Right cardiac atrium (tissue), 5 donors: ENCODE results near the gene IL4. TPM values are rescaled to one million over a fixed set of nuclear protein-coding genes. Genes with fewer than 3 reads are reported as not detected.

Experiments
- ATAC-seq, 2 donors: fragments of 200-7000 bp; cut with Tn5 transposase; one replicate each; pipeline versions ENCODE4 v1.8.0 to v1.9.1; 2020; ENCODE audit warnings: moderate library complexity in 2 of 2, mild to moderate bottlenecking in 1 of 2
- DNase-seq, 3 donors: peaks; one replicate each; pipeline ENCODE4 v3.0.0-alpha.2; 2020
- H3K27ac ChIP-seq: one replicate; pipeline ENCODE4 v1.5.1; 2013; ENCODE audit warnings: mild to moderate bottlenecking, low read length, control low read depth, moderate library complexity
- H3K27me3 ChIP-seq: one replicate; pipeline ENCODE4 v1.6.1; 2013; ENCODE audit not compliant: control insufficient read depth, insufficient read depth
- H3K4me1 ChIP-seq: one replicate; pipeline ENCODE4 v1.6.1; 2013; ENCODE audit warnings: low read length; ENCODE audit not compliant: control insufficient read depth, insufficient read depth
- H3K4me3 ChIP-seq: one replicate; pipeline ENCODE4 v1.5.1; 2013; ENCODE audit warnings: low read length, control low read depth
- H3K9me3 ChIP-seq: one replicate; pipeline ENCODE4 v1.6.1; 2013; ENCODE audit warnings: low read length; ENCODE audit not compliant: control insufficient read depth
- WGBS: extraction: QIAGEN DNeasy Blood & Tissue Kit; methylation state at CpG from one replicate; pipeline ENCODE4 v1.1.7; 2013; 5-methylcytosine and 5-hydroxymethylcytosine counted together
- intact Hi-C, 4 donors: fragments of 100-400 bp; cut with DNase I; formaldehyde crosslinking; loops; one replicate each; pipeline versions ENCODE4 v1.11.0 to v1.14.0; 2022 to 2023
- polyA plus RNA-seq: library from polyadenylated mRNA; stranded (reverse); fragments of 200-250 nt; gene quantifications from one replicate; pipeline ENCODE4 v1.2.3, GENCODE V29; 2013
- total RNA-seq, 4 donors: library from RNA; stranded (reverse); fragmentation: NEBNext Ultra II Directional; extraction: Animal tissue kit (Norgen Biotek cat#: 25700); gene quantifications; one replicate each; pipeline ENCODE4 v1.2.1, GENCODE V29; 2021
- donor health status: healthy with polysubstance abuse.
- donor health status: DM: no; HTN: yes; CAD: no.
- donor health status: DM: no; HTN: no; CAD: no.
- donor health status: DM: no; HTN: yes; CAD: no; lungs with severe emphysema.
- donor health status: DM: yes; HTN: yes; CAD: no.

IL4 gene
- total and polyA plus RNA-seq, 5 donors: not detected

DNA sequence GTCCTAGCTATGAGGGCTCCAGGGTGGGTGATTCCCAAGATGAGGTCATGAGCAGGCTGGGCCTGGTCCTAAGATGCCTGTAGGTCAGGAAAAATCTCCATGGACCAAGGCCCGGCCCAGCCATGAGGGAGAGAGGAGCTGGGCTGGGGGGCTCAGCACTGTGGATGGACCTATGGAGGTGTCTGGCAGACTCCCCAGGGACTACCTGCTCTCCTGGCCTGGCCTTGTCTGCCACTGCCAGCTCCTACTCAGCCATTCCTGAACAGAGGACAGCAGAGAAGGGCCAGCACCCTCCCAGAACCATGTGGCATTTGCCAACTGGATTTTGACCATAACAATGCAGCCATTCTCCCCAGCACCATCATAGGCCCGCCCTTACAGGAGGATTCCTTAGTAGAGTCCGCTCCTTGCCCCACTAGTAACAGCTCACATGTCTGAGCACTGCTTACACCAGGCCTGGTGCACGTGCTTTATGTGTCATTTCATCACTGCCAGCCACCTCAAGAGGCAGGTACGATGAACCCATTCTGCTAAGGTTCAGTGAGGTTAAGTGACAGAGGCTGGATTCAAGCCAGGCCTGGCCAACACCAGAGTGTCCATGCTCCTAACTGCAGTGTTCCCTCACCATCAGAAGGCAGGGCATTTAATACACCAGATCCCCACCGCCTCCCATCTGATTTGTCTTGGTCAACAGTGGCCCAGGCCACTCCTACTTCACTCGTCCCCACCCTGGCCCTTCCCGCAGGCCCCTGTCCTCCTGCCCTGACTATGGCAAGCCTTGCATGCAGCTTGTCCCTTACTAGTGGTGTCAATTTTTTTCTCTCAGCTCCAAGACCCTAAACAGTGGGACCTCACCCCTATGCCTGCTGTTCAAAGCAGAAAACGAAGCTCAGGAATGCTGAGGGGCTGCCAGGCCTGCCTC lies 15.1 kb upstream of the IL4 start:
- intact Hi-C loops: no loop called here
- no peak overlapping the region for H3K27ac ChIP-seq
- ATAC-seq (no peak), DNase-seq (peak in 1 of 3 donors; percentile 29)
- no peaks in the 10 kb centered on the region for H3K9me3 ChIP-seq
- no peaks in the 10 kb centered on the region for H3K27me3 ChIP-seq
- whole genome bisulfite sequencing: 88% methylated on average over 9 of the region's 9 CpGs
- H3K4me1 ChIP-seq: no peaks in the 10 kb centered on the region
- no peak overlapping the region for H3K4me3 ChIP-seq

DNA sequence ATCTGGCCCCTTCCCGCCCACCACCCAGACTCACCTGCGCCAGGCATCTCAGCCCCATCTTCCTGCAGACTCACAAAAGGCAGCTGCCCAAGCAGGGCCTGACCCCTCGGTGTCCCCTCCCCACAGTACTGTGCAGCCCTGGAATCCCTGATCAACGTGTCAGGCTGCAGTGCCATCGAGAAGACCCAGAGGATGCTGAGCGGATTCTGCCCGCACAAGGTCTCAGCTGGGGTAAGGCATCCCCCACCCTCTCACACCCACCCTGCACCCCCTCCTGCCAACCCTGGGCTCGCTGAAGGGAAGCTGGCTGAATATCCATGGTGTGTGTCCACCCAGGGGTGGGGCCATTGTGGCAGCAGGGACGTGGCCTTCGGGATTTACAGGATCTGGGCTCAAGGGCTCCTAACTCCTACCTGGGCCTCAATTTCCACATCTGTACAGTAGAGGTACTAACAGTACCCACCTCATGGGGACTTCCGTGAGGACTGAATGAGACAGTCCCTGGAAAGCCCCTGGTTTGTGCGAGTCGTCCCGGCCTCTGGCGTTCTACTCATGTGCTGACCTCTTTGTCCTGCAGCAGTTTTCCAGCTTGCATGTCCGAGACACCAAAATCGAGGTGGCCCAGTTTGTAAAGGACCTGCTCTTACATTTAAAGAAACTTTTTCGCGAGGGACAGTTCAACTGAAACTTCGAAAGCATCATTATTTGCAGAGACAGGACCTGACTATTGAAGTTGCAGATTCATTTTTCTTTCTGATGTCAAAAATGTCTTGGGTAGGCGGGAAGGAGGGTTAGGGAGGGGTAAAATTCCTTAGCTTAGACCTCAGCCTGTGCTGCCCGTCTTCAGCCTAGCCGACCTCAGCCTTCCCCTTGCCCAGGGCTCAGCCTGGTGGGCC lies 13.9 kb upstream of the IL4 start:
- no peaks in the 10 kb centered on the region for H3K4me1 ChIP-seq
- intact Hi-C loops: no loop called here
- no peak overlapping the region for H3K27ac ChIP-seq
- no peak for ATAC-seq
- H3K4me3 ChIP-seq: no peak overlapping the region
- WGBS: 92% methylated on average over 23 of the region's 23 CpGs
- H3K27me3 ChIP-seq: no peaks in the 10 kb centered on the region
- DNase-seq: no peak
- H3K9me3 ChIP-seq: no peaks in the 10 kb centered on the region

DNA sequence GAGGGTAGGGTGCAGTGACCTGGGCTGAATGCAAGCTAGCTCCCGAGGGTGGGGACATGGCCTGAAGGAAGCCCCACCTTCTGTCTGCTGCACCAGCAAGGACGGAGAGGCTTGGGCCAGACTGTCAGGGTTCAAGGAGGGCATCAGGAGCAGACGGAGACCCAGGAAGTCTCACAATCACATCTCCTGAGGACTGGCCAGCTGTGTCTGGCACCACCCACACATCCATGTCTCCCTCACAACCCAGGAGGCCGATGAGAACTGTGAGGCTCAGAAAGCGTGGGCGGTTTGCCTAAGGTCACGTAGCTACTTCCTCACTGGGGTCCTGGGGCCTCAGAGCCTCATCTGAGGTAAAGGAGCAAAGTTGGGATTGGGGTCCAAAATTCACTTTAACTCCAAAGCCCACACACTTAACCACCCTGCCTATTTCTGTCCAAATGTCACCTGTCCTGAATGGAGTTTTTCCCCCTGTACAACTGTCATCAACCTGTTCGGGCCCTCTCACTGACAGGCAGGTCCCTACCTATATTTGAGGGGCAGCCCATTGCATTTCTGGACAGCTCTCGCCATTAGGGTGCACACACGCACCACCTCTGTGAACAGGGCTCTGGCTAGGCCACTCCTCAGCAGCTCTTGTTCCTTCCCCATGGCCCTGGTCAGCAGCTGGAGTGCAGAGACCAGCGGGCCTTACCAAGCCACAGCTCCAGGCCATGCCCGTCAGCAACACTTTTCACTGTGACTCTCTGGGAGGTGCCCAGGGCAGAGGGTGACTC lies 12.4 kb upstream of the IL4 start:
- intact Hi-C loops: no loop called here
- Histone ChIP-seq H3K4me3 (no peak overlapping the region), H3K27me3 (no peaks in the 10 kb centered on the region), H3K4me1 (no peaks in the 10 kb centered on the region), H3K27ac (no peak overlapping the region), H3K9me3 (no peaks in the 10 kb centered on the region)
- ATAC-seq: no peak
- WGBS: 81% methylated on average over 12 of the region's 12 CpGs
- DNase-seq: no peak

DNA sequence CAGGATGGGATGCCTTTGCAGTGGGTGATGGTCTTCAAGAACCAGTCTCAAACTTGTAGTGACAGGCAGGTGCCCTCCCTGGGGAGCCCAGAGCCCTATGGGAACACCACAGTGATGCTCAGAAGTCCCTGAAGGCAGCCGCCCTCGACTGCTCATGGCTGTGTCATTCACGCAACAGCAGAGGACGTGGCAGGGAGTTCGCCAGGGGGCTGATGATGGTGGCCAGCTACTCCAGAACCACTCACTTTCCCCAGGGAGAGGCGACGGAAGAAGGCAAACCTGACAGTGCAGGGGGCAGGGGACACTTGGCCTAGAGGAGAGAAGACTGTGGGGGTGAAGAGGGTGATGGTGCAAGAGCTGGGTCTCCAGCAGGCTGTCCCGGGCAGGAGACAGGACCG lies 11.8 kb upstream of the IL4 start:
- intact Hi-C loops: no loop called here
- DNase-seq (no peak), ATAC-seq (no peak)
- Histone ChIP-seq H3K9me3 (no peaks in the 10 kb centered on the region), H3K4me3 (no peak overlapping the region), H3K4me1 (no peaks in the 10 kb centered on the region), H3K27me3 (no peaks in the 10 kb centered on the region), H3K27ac (no peak overlapping the region)
- WGBS: 96% methylated on average over 9 of the region's 9 CpGs

DNA sequence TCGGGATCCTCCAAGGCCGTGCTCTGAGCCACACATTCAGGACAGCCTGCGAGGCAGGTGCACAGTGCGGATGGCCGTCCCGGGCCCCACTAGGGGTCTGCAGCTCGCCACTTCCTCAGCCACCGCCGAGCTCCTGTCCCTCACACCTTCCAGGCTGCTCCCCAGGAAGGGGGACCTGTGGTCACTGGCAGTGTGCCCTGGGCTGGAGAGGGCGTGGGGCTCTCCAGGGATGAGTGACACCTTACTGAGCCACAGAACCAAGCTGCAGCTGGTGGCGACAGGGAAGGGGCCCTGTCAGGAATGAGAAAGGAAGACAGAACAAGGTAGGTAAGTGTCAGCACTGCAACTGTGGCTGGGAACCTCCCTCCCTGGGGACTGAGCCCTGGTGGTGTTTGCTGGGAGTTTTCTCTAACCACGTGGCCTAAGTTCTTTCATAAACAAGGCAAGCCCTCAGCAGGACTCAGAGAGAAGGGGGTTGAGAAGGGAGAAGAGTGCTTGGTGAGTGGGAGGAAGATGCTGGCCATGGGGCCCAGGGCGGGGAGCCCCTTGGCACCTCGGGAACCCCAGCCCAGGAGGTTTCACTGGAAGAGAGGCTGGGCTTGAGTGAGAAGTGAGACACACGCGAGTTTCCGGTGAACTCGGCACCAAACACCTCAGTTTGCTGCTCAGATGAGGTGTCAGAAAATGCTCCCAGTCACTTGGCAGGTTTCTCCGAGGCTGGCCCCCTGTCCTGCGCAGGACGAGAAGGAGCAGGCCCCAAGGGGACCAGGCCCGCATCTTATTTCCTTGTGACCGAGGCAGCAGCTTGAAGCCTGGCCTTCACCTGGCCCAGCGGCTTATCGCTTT lies 10.6 kb upstream of the IL4 start:
- ATAC-seq: no peak
- intact Hi-C loops: no loop called here

DNA sequence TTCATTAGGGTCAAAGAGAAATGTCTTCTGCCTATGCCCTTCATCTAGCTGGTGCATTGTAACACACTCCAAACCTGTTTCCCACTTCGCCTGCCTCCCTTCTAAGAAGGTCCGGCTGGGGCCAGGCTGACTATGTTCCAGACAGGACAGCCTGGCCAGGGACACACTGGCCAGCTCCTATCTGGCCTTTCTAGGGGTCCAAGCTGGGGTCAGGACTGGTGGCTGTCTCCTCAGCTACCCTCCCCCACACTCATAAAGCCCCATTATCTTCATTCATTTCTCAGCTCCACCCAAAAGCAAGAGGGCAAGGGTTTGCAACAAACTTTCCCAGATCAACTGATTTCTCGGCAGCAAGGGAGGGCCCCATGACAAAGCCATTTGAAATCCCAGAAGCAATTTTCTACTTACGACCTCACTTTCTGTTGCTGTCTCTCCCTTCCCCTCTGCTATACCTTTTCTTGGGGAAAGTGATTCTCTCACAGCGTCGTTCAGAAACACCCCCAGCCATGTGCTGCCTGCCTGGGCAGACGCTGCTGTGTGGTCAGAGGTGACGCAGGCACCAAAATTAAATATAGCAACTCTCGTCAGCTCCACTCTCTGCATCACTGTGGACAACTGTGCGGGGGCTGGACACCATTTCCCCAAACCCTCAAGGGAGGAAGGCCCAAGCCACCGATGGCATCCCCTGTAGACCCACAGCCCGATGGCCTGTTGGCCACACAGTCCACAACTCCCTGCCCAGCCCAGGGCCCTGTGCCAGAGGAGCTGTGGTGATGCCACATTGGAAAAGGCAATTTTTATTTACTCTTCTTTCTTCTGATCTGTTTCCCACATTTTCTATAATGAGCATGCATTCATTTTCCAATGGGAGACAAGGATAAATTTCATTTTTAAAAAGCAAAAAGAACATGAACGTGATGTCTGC lies 9.8 kb upstream of the IL4 start:
- no peaks in the 10 kb centered on the region for H3K27me3 ChIP-seq
- ATAC-seq (peak in 1 of 2 donors; percentile 34), DNase-seq (no peak)
- 64% methylated on average over 13 of the region's 13 CpGs for WGBS
- H3K4me3 ChIP-seq: no peak overlapping the region
- intact Hi-C loops: no loop called here
- no peaks in the 10 kb centered on the region for H3K9me3 ChIP-seq
- H3K4me1 ChIP-seq: no peaks in the 10 kb centered on the region
- H3K27ac ChIP-seq: no peak overlapping the region

More for the DNA sequence above, 10.6 kb upstream of the IL4 start:
- H3K27me3 ChIP-seq: no peaks in the 10 kb centered on the region
- DNase-seq: no peak
- H3K9me3 ChIP-seq: no peaks in the 10 kb centered on the region
- no peaks in the 10 kb centered on the region for H3K4me1 ChIP-seq
- H3K4me3 ChIP-seq: no peak overlapping the region
- no peak overlapping the region for H3K27ac ChIP-seq
- WGBS: 74% methylated on average over 25 of the region's 25 CpGs

DNA sequence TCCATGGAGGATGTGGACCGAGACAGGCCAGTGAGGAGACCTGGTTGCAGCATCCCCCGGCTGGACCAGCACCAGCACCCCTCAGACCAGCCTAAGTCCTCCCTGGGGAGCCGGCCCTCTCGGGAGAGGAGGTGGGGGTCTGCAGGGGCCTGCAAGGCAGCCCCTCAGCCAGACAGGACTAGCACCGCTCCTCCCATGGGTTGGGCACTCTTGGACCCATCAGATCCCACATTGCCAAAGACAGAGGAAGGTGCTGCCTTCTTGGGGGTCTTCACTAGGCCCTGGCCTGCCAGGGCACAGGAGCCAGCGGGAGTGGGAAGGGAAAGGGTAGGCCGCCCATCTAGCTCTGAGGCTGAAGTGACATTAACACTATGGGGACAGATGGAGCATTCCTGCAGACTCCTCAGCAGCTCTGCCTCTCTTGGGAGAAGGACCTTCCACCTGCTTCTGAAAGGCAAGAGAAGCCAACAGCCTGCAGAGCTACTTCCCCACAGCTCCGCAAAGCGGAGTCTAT lies 9.0 kb upstream of the IL4 start:
- H3K9me3 ChIP-seq: no peaks in the 10 kb centered on the region
- no peak overlapping the region for H3K4me3 ChIP-seq
- no peaks in the 10 kb centered on the region for H3K4me1 ChIP-seq
- WGBS: 98% methylated on average over 9 of the region's 9 CpGs
- DNase-seq (no peak), ATAC-seq (no peak)
- H3K27me3 ChIP-seq: no peaks in the 10 kb centered on the region
- no peak overlapping the region for H3K27ac ChIP-seq
- intact Hi-C loops: no loop called here

DNA sequence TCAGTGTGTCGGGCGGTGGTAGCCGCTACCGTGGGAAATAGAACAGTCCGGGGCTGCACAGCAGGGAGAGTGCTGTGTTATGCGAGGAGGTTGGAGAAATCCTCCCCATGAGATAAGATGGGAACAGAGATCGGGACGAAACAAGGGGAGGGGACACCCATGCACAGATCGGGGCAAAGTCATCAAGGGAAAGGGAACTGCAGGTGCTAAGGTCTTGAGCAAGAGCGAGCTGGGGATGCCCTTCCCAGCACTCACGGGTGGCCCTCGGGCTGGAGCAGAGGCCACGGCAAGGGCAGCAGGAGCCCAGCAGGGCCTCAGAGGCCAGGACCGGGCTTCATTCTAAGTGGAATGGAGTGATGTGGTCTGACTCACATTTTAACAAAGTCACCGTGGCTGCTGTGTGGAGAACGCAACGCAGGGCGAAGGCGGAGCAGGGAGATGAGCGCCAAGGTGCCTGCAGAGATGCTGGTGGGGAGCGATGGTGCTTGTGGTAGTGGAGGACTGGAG lies 8.2 kb upstream of the IL4 start:
- ATAC-seq (no peak), DNase-seq (no peak)
- 86% methylated on average over 21 of the region's 21 CpGs for WGBS
- no peak overlapping the region for H3K4me3 ChIP-seq
- no peaks in the 10 kb centered on the region for H3K27me3 ChIP-seq
- intact Hi-C loops: no loop called here
- H3K27ac ChIP-seq: no peak overlapping the region
- no peaks in the 10 kb centered on the region for H3K4me1 ChIP-seq
- H3K9me3 ChIP-seq: no peaks in the 10 kb centered on the region

DNA sequence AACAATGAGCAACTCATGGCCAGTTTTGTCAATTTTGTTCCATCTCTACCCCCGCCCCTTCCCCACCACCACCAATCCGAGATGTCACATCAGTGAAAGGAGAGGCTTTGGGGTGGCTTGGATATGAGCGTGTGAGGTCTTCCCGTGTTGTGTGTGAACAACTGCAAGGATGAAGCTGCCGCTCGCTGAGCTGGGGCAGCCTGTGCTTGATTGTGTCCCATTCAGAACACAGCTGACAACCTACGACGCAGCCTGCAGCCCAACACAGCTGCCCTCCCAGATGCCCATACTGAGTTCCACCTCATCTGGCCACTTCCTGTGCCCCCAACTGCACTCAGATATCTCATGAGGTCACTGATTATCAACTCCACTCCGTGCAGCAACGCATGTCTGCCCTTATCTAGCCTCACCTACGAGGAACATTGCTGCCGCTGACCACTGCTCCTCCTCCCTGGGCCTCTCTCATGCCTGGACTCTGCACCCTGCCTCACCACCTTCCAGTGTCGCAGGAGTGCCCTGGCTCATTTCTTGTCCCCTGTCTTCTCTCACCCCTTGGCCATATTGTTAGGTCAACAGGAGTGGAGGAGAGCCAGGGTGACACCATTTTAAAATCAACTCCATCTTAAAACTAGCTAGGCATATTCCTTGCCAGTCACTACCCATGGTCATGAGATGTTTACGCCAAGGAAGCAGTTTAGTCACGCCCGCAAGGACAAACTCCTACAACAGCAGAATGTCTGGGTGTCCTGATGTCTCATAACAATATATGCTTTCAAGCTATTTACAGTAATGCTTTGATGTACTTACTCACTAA lies 7.3 kb upstream of the IL4 start:
- no peaks in the 10 kb centered on the region for H3K4me1 ChIP-seq
- H3K27me3 ChIP-seq: no peaks in the 10 kb centered on the region
- no peak overlapping the region for H3K27ac ChIP-seq
- ATAC-seq (no peak), DNase-seq (no peak)
- H3K9me3 ChIP-seq: no peaks in the 10 kb centered on the region
- WGBS: 77% methylated on average over 16 of the region's 16 CpGs
- intact Hi-C loops: no loop called here
- H3K4me3 ChIP-seq: no peak overlapping the region
